Body of pancreas (tissue), 4 donors: Measurements from ENCODE around the gene PIGU.

ENCODE experiments used
- POLR2A ChIP-seq, 3 donors: fragments of 450-650 bp; IDR thresholded peaks; one replicate each; pipeline ENCODE4 v1.6.1; 2016; ENCODE audit warnings: antibody characterized with exemption in 3 of 3, mild to moderate bottlenecking in 2 of 3
- TF ChIP-seq, protein P1 (sequence below), 7 experiments: fragments of 450-650 bp in 4 of 7; fragments of 200-600 bp in 3 of 7; sonication (generic) in 3 of 7; IDR thresholded peaks; one replicate each; pipeline ENCODE4 v1.5.1; 2016 to 2019; ENCODE audit warnings: antibody characterized with exemption in 7 of 7

DNA sequence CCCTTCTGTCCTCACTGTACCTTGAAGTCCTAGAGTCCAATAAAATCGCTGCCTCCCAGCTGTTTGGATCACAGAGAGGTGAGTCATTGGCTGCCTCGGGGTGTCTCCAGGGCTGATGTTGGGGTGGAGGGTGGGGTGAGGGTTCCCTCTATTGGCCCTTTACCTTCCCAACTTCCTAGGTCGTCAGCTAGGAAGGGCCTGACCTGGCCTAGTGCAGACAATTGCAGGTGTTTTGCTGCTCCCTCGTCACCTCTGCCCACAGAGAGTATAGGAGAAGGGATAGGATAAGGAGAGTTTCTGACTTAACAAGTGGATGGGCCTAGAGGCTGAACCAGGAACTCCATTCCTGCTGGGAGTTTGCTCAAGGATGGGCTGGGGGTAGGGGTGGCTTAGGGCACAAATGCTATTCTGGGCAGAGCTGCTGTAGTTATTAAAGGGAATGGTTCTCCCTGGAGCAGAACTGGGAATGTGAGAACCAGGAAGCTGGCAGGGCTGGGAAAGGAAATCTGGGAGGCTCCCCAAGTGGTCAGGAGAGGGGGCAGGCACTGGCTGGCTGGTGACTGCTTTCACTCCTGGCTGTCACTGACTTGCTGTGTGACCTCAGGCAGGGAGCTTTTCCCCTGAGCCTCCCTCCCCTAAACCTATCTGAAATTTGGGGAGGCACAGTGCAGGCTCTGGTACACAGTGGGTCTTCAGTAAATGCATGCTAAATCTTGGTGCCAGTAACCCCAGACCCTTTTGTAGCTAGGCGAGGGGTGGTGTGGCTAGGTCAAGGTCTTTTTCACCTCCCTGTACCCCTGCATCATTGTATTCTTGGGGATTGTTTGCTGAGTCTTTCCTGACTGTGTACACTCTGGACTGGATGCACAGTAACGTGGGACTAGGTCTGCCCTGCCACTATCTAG is 28.8 kb upstream of the PIGU start:
- TF ChIP-seq, protein P1, sequence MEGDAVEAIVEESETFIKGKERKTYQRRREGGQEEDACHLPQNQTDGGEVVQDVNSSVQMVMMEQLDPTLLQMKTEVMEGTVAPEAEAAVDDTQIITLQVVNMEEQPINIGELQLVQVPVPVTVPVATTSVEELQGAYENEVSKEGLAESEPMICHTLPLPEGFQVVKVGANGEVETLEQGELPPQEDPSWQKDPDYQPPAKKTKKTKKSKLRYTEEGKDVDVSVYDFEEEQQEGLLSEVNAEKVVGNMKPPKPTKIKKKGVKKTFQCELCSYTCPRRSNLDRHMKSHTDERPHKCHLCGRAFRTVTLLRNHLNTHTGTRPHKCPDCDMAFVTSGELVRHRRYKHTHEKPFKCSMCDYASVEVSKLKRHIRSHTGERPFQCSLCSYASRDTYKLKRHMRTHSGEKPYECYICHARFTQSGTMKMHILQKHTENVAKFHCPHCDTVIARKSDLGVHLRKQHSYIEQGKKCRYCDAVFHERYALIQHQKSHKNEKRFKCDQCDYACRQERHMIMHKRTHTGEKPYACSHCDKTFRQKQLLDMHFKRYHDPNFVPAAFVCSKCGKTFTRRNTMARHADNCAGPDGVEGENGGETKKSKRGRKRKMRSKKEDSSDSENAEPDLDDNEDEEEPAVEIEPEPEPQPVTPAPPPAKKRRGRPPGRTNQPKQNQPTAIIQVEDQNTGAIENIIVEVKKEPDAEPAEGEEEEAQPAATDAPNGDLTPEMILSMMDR (IDR thresholded peaks at IDR 0.05), result peak in 3 of 7 experiments; percentile 4 to 32 (median 24)
- peak in 2 of 3 donors; percentile 45 to 47 for TF ChIP-seq POLR2A (IDR thresholded peaks at IDR 0.05)
